HepG2 (cell line): ENCODE results near the gene HYCC2.

Experiments used
- NFKB2 ChIP-seq: sonication (generic); formaldehyde crosslinking; IDR thresholded peaks from 2 replicates; pipeline ENCODE4 v1.4.0; 2020; ENCODE audit warnings: missing genetic modification reagents, borderline replicate concordance
- TF ChIP-seq, protein P1 (sequence below), 2 experiments: IDR thresholded peaks; 2 replicates each; pipeline ENCODE4 v1.6.1; 2011 to 2012; ENCODE audit warnings: low read length in 2 of 2, borderline replicate concordance in 1 of 2, low read depth in 1 of 2, mild to moderate bottlenecking in 1 of 2, moderate library complexity in 1 of 2

DNA sequence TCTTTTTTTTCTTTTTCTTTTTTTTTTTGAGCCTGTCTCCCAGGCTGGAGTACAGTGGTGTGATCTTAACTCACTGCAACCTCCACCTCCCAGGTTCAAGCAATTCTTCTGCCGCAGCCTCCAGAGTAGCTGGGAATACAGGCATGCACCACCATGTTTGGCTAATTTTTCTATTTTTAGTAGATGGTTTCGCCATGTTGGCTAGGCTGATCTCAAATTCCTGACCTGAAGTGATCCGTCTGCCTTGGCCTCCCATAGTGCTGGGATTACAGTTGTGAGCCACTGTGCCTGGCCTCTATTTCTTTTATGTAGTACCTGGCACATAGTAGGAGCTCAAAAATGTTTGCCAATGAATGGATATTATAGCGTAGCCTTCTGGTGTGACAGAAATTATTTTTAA, 37.7 kb upstream of the HYCC2 start:
- TF ChIP-seq, protein P1, sequence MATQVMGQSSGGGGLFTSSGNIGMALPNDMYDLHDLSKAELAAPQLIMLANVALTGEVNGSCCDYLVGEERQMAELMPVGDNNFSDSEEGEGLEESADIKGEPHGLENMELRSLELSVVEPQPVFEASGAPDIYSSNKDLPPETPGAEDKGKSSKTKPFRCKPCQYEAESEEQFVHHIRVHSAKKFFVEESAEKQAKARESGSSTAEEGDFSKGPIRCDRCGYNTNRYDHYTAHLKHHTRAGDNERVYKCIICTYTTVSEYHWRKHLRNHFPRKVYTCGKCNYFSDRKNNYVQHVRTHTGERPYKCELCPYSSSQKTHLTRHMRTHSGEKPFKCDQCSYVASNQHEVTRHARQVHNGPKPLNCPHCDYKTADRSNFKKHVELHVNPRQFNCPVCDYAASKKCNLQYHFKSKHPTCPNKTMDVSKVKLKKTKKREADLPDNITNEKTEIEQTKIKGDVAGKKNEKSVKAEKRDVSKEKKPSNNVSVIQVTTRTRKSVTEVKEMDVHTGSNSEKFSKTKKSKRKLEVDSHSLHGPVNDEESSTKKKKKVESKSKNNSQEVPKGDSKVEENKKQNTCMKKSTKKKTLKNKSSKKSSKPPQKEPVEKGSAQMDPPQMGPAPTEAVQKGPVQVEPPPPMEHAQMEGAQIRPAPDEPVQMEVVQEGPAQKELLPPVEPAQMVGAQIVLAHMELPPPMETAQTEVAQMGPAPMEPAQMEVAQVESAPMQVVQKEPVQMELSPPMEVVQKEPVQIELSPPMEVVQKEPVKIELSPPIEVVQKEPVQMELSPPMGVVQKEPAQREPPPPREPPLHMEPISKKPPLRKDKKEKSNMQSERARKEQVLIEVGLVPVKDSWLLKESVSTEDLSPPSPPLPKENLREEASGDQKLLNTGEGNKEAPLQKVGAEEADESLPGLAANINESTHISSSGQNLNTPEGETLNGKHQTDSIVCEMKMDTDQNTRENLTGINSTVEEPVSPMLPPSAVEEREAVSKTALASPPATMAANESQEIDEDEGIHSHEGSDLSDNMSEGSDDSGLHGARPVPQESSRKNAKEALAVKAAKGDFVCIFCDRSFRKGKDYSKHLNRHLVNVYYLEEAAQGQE (IDR thresholded peaks at IDR 0.05; ENCODE audit: borderline replicate concordance in 1 of 2, low read depth in 1 of 2, low read length in 2 of 2), result no peak
- TF ChIP-seq NFKB2 (CRISPR knock-in tag), result no peak
